RWPE2 (cell line): ENCODE measurements around the gene SKI.
"Not testable (repeated sequence)": the region's sequence is repeated elsewhere in the genome, so short reads cannot be mapped to it uniquely, and the experiment has no call there.

Experiments used
- ATAC-seq: fragments of 200-7000 bp; cut with Tn5 transposase; 3 replicates; pipeline ENCODE4 v1.9.1; 2021; ENCODE audit warnings: low read depth
- DNase-seq: peaks from one replicate; pipeline ENCODE4 v3.0.0-alpha.2; 2020; ENCODE audit warnings: low spot score
- H3K27ac ChIP-seq: fragments of 450-650 bp; 2 replicates; pipeline ENCODE4 v1.5.1; 2017; ENCODE audit warnings: mild to moderate bottlenecking; ENCODE audit not compliant: poor library complexity, severe bottlenecking
- H3K27me3 ChIP-seq: fragments of 250-450 bp; sonication (Bioruptor Pico); 2 replicates; pipeline ENCODE4 v1.5.1; 2021; ENCODE audit warnings: mild to moderate bottlenecking, moderate library complexity; ENCODE audit not compliant: insufficient read depth, poor library complexity, severe bottlenecking
- H3K36me3 ChIP-seq: fragments of 250-450 bp; sonication (Bioruptor Pico); 2 replicates; pipeline ENCODE4 v1.5.1; 2020; ENCODE audit warnings: low read depth, mild to moderate bottlenecking, moderate library complexity
- H3K4me1 ChIP-seq: fragments of 250-450 bp; sonication (Bioruptor Pico); 2 replicates; pipeline ENCODE4 v1.5.1; 2021; ENCODE audit warnings: mild to moderate bottlenecking, moderate library complexity; ENCODE audit not compliant: insufficient read depth, poor library complexity, severe bottlenecking
- H3K4me3 ChIP-seq: fragments of 250-450 bp; sonication (Bioruptor Pico); 2 replicates; pipeline ENCODE4 v1.5.1; 2021; ENCODE audit warnings: mild to moderate bottlenecking, moderate library complexity; ENCODE audit not compliant: severe bottlenecking
- H3K9me3 ChIP-seq: fragments of 250-450 bp; sonication (Bioruptor Pico); 2 replicates; pipeline ENCODE4 v1.5.1; 2021; ENCODE audit warnings: mild to moderate bottlenecking, moderate library complexity; ENCODE audit not compliant: severe bottlenecking
- TF ChIP-seq, protein P1 (sequence below): fragments of 450-650 bp; IDR thresholded peaks from one replicate; pipeline ENCODE4 v1.5.1; 2017; ENCODE audit warnings: mild to moderate bottlenecking, moderate library complexity; ENCODE audit not compliant: poor library complexity, severe bottlenecking

SKI gene

DNA sequence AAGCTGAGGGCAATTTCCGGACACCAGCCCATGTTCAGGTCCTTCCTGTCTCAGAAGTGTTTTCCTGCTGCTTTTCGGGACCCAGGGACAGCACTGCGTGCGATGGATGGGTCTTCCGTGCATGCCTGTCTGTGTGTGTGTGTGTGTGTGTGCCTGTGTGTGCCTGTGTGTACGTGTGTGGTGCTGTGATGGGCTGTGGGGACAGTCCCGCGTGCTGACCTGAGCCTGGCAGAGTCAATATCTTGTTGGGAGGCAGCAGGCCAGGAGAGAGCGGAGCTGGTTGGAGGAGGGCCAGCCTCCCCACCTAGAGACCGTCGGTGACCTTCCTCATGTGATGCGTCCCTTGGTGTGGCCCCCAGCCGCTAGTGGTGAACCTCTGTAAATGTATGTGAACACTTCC is 13.7 kb downstream of the SKI start:
- DNase-seq (no peak), ATAC-seq (no peak)
- no peak overlapping the region for H3K27ac ChIP-seq
- no peaks in the 10 kb centered on the region for H3K27me3 ChIP-seq
- TF ChIP-seq, protein P1, sequence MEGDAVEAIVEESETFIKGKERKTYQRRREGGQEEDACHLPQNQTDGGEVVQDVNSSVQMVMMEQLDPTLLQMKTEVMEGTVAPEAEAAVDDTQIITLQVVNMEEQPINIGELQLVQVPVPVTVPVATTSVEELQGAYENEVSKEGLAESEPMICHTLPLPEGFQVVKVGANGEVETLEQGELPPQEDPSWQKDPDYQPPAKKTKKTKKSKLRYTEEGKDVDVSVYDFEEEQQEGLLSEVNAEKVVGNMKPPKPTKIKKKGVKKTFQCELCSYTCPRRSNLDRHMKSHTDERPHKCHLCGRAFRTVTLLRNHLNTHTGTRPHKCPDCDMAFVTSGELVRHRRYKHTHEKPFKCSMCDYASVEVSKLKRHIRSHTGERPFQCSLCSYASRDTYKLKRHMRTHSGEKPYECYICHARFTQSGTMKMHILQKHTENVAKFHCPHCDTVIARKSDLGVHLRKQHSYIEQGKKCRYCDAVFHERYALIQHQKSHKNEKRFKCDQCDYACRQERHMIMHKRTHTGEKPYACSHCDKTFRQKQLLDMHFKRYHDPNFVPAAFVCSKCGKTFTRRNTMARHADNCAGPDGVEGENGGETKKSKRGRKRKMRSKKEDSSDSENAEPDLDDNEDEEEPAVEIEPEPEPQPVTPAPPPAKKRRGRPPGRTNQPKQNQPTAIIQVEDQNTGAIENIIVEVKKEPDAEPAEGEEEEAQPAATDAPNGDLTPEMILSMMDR = no peak
- peaks cover 28% of the 10 kb centered on the region for H3K36me3 ChIP-seq
- no peaks in the 10 kb centered on the region for H3K9me3 ChIP-seq
- no peak overlapping the region for H3K4me3 ChIP-seq
- H3K4me1 ChIP-seq = peaks cover 9% of the 10 kb centered on the region

DNA sequence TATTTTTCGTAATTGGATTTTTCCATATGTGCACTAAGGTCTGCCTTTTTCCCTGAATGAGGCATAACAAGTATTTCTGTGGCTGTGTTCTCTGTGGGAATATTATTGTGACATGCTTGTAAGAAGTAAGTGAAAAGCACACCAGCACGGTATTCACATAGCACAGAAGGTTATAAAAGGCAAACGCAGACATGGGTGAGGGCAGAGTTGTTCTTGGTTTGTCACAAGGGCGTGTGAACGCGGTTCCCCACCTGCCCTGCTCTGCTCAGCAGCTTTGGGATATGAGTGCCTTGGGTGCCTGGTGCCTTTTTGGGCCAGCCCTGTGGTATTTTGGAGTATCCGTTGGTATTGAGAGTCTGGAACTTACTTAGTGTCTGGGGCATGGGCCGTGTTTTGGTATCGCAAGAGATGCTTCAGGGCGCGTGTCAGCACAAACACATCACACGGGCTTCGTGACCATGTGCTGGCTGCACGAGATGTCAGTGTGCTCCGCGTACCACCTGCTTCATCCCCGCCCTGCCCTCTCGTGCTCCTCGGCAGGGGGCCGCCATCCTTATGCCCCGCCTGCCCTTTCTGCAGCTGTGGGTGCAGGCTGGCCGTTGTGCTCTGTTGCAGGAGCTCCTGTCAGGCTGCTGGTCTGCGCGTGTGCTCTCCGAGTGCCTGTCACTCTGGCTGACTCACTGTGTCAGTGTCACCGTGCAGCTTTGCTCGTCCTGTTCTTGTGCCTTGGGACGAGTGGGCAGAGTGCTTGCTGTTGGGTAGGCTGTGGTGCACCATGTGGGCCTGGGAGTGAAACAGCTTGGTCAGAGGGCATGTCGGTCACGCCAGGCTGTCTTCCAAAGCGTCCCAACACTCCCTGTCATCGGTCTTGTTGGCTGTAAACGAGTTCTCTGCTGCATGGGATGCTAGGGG is 15.0 kb downstream of the SKI start:
- no peak for ATAC-seq
- TF ChIP-seq, protein P1 = no peak
- peaks cover 22% of the 10 kb centered on the region for H3K36me3 ChIP-seq
- H3K4me1 ChIP-seq = peaks cover 9% of the 10 kb centered on the region
- DNase-seq = no peak
- H3K27ac ChIP-seq = no peak overlapping the region
- no peaks in the 10 kb centered on the region for H3K9me3 ChIP-seq
- no peaks in the 10 kb centered on the region for H3K27me3 ChIP-seq
- H3K4me3 ChIP-seq = no peak overlapping the region

DNA sequence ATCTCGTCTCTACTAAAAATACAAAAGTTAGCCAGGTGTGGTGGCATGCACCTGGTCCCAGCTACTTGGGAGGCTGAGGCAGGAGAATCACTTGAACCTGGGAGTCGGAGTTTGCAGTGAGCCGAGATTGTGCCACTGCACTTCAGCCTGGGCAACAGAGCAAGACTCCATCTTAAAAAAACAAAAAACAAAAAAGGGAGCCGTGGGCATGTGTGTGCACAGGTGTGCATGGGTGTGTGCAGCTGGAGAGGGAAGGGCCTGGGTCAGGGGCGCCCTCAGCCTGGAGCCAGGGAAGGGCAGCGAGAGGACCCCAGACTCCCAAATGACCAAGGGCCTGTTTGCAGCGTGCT is 18.9 kb downstream of the SKI start:
- peak overlapping the region; percentile 59 for H3K27ac ChIP-seq
- H3K36me3 ChIP-seq, H3K4me3 ChIP-seq, H3K4me1 ChIP-seq, ATAC-seq, H3K9me3 ChIP-seq, H3K27me3 ChIP-seq, DNase-seq: not testable (repeated sequence)

DNA sequence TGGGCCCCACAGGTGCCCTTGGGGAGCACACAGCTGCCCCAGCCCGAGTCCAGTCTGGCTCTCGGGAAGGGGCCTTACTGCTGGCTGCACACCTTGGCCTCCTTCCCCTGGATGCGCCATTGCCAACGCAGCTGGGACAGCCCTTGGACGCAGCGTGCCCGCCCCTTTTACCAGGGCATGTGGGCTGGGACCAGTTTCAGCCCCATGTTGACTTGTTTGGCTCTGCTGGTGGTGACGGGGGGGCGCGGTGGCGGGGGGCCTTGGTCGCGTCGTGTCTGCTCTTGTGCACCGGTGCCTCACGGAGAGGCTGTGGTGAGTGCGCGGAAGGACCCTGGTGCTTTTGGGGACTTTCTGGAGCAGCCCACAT is 19.6 kb downstream of the SKI start:
- H3K4me3 ChIP-seq = no peak overlapping the region
- H3K9me3 ChIP-seq = no peaks in the 10 kb centered on the region
- H3K4me1 ChIP-seq = peaks cover 9% of the 10 kb centered on the region
- H3K27ac ChIP-seq = peak overlapping the region; percentile 59
- no peak for ATAC-seq
- no peaks in the 10 kb centered on the region for H3K27me3 ChIP-seq
- DNase-seq = no peak
- TF ChIP-seq, protein P1 = no peak
- H3K36me3 ChIP-seq = peaks cover 10% of the 10 kb centered on the region

DNA sequence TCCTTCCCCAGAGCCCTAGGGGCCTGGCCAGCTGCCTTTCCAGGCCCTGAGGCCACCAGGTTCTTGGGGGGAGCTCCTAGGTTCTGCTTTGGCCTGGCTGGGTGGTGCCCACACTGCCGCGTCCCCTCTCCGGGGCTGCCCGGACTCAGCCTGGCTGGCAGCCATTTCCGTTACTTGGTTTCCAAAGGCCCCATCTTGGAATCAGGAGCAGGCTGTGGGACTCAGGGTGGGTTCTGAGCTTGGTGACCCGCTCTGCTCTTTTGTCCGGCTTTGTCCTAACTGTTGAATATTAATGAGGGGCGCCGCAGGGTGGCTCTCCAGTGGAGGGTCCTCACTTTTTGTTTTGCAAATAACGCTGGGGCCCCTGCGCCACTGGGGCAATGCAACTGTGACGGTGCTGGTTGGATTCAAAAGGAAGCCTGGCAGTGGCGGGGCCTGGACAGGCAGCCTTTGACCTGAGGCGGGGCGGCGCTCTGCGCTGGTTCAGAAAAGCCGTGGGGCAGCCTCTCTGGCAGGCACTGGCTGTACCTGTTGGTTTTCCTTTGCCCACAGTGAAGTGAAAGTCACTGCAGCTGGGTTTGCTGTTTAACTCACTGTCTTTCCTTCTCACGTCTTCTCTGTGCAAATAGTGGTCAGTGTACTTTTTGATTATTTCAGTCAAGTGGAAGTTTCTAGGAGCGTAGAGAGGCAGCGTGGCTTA is 20.2 kb downstream of the SKI start:
- no peak for ATAC-seq
- H3K27ac ChIP-seq = no peak overlapping the region

More for the DNA sequence above, 20.2 kb downstream of the SKI start:
- no peak for DNase-seq
- Histone ChIP-seq H3K4me1 (peaks cover 9% of the 10 kb centered on the region), H3K9me3 (no peaks in the 10 kb centered on the region), H3K36me3 (peaks cover 9% of the 10 kb centered on the region), H3K27me3 (no peaks in the 10 kb centered on the region), H3K4me3 (no peak overlapping the region)
- TF ChIP-seq, protein P1 = no peak
